Heart left ventricle (tissue), 13 donors: ENCODE measurements around the gene HJURP.

Experiments
- POLR2A ChIP-seq, 2 donors: fragments of 450-650 bp; IDR thresholded peaks; one replicate each; pipeline ENCODE4 v1.6.1; 2017; ENCODE audit warnings: antibody characterized with exemption in 2 of 2, mild to moderate bottlenecking in 2 of 2, moderate library complexity in 2 of 2
- TF ChIP-seq, protein P1 (sequence below), 12 donors: fragments of 200-600 bp; sonication (generic) in 4 of 12; IDR thresholded peaks; one replicate each; pipeline versions ENCODE4 v1.5.0 to v1.8.0; 2018 to 2022; ENCODE audit warnings: antibody characterized with exemption in 12 of 12, mild to moderate bottlenecking in 5 of 12
- donor health status: ischemic (EF 13 %, LVEDD 7.1; RV severe dilation, severe dysfunction).
- donor health status: DM: no; HTN: yes; CAD: no.
- donor health status: DM: no; HTN: no; CAD: no.
- donor health status: ischemic (EF 25% LVEDD 6.9; RV normal size, moderate dysfunction).
- donor health status: ischemic (EF 25% LVEDD 5.7; RV mildly dilated, moderate dysfunction).
- donor health status: ischemic (EF 35%, LVEDD 5.7; RV mildly dilated, moderate dysfunction).
- donor health status: nonischemic (EF 11% LVEDD 7.7; RV severe dilation, severe dysfunction).
- donor health status: DM: yes; HTN: yes; CAD: no.
- donor health status: PGD.
- donor health status: ischemic (EF 29% LVEDD 5.4; RV normal size, mild dysfunction).
- donor health status: nonischemic (EF 23%, LVEDD 6.1; RV moderate dilation, normal function).

DNA sequence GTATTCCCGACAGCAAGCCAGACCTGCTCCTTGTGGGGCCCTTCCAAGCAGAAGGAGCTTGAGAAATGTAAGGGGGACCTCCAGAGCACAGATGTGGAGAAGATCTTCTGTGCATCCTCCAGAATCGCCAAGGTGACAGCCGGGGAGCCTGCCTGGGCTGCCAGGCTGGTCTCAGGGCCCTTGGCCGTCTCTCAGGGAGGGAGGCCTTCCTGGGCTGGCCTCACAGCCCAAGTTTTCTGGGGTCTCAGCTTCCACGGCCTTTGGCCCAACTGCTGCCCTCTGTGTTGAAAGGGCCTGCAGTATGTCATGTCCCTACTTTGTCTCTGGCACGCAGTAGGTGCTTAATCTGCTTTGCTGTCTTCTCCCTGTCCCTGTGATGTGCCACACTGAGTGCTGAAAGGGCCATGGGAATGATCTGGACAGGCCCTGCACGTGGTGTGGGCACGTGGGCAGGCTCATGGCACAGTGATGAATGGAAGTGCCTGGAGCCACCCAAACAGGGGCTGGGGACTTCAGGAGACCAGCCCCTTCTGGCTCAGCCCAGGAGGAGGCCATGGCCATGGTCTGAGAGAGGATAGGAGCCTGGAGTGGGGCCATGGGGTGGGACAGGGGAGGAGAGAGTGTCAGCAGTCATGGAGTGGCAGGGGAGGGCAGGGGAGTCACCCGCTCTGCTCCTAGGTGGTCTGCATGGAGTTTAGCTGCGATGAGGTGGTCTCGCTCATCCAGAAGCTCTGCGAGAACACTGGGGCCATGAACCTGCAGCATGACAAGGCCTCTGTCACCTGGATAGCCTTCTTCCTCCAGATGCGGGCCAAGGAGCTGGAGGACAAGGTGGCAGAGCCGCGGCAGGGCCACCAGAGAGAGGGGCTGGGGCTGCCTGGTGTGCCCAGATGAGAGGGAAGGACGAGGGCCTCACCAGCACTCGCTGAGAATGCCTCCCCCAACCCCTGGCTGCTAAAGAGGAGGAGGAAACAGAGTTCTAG lies 35.4 kb downstream of the HJURP start:
- TF ChIP-seq, protein P1, sequence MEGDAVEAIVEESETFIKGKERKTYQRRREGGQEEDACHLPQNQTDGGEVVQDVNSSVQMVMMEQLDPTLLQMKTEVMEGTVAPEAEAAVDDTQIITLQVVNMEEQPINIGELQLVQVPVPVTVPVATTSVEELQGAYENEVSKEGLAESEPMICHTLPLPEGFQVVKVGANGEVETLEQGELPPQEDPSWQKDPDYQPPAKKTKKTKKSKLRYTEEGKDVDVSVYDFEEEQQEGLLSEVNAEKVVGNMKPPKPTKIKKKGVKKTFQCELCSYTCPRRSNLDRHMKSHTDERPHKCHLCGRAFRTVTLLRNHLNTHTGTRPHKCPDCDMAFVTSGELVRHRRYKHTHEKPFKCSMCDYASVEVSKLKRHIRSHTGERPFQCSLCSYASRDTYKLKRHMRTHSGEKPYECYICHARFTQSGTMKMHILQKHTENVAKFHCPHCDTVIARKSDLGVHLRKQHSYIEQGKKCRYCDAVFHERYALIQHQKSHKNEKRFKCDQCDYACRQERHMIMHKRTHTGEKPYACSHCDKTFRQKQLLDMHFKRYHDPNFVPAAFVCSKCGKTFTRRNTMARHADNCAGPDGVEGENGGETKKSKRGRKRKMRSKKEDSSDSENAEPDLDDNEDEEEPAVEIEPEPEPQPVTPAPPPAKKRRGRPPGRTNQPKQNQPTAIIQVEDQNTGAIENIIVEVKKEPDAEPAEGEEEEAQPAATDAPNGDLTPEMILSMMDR (IDR thresholded peaks at IDR 0.05) = no peak
- no peak for TF ChIP-seq POLR2A (IDR thresholded peaks at IDR 0.05)
